IPS DF 6.9 (cell line): Measurements from ENCODE around the gene TSPAN5.

Experiments used
- DNase-seq: peaks from one replicate; pipeline ENCODE4 v3.0.0-alpha.2; 2013; ENCODE audit warnings: low read depth, low spot score
- H3K27ac ChIP-seq: one replicate; pipeline ENCODE4 v1.5.1; 2013; ENCODE audit warnings: low read length, control low read depth
- H3K27me3 ChIP-seq: 2 replicates; pipeline ENCODE4 v1.6.1; 2013; ENCODE audit warnings: mild to moderate bottlenecking, low read length; ENCODE audit not compliant: control insufficient read depth, insufficient read depth
- H3K36me3 ChIP-seq: 2 replicates; pipeline ENCODE4 v1.6.1; 2013; ENCODE audit warnings: low read length; ENCODE audit not compliant: control insufficient read depth, insufficient read depth
- H3K4me1 ChIP-seq: 2 replicates; pipeline ENCODE4 v1.6.1; 2013; ENCODE audit warnings: low read length; ENCODE audit not compliant: control insufficient read depth, insufficient read depth
- H3K4me3 ChIP-seq: 2 replicates; pipeline ENCODE4 v1.5.1; 2013; ENCODE audit warnings: mild to moderate bottlenecking, low read length
- H3K9me3 ChIP-seq: 2 replicates; pipeline ENCODE4 v1.6.1; 2013; ENCODE audit warnings: low read length, inconsistent platforms; ENCODE audit not compliant: control insufficient read depth, insufficient read depth
- WGBS: extraction: QIAGEN DNeasy Blood & Tissue Kit; methylation state at CpG from one replicate; pipeline ENCODE4 v1.1.7; 2013; ENCODE audit warnings: mixed read lengths, missing lambda C conversion rate; ENCODE audit not compliant: insufficient read length, insufficient coverage; 5-methylcytosine and 5-hydroxymethylcytosine counted together

Gene TSPAN5

GRCh38 chr4:98518559-98519267 is 139.7 kb downstream of the TSPAN5 start:
- H3K4me1 ChIP-seq = peaks cover 2% of the 10 kb centered on the region; the same call in 1 of the 2 replicates

DNA sequence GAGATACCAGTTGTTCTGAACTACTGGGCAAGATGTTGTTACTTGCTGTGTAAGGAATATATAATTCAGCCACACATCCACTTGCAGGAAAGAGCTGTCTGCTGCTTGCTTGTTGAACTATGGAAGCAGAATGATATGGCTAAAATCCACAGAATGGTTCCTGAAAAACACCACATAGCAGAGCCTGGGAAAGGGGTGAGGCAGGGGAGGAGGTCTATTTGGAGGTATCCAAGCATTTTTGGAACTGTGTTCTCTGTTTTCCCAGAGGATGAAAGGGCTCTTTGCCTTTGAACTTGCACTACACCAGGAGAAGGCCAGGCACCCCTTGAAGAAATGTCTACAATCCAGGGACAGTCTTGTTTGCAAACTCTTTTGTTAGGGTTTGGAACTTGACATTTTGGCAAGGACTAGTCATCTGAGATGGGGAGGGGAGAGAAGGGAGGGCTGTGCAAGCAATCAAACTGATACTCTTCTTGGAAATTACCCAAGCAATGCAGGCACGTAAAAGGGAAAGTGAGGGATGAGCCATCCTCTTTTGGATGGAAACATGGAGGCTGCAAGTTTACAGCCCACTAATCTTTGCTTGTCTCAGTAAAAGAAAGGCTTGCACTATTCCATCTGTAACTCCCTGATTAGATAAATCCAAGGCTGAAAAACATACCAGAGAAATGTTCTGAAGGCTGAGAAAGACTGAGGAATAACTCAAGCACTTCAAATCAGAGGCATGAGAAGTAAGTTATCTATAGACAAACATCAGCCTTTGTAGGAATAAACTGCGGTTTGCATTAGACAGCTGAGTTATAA is 141.0 kb downstream of the TSPAN5 start:
- no CpG with 5 or more reads among the region's 2 CpGs for WGBS
- DNase-seq = no peak
- Histone ChIP-seq H3K27ac (no peak overlapping the region), H3K4me1 (peaks cover 4% of the 10 kb centered on the region; the same call in 1 of the 2 replicates), H3K36me3 (no peaks in the 10 kb centered on the region), H3K9me3 (no peaks in the 10 kb centered on the region), H3K4me3 (no peak overlapping the region), H3K27me3 (no peaks in the 10 kb centered on the region)

More at GRCh38 chr4:98518559-98519267, 139.7 kb downstream of the TSPAN5 start:
- Histone ChIP-seq H3K36me3 (no peaks in the 10 kb centered on the region), H3K9me3 (no peaks in the 10 kb centered on the region), H3K27me3 (no peaks in the 10 kb centered on the region), H3K27ac (no peak overlapping the region), H3K4me3 (no peak overlapping the region)
- no peak for DNase-seq
- WGBS = no CpG with 5 or more reads among the region's 5 CpGs

- WGBS = no CpG with 5 or more reads among the region's 5 CpGs
- no peak for DNase-seq
- no peaks in the 10 kb centered on the region for H3K9me3 ChIP-seq
- no peaks in the 10 kb centered on the region for H3K27me3 ChIP-seq
- peaks cover 4% of the 10 kb centered on the region; the same call in 1 of the 2 replicates for H3K4me1 ChIP-seq
- no peaks in the 10 kb centered on the region for H3K36me3 ChIP-seq
- no peak overlapping the region for H3K27ac ChIP-seq
- H3K4me3 ChIP-seq = no peak overlapping the region
Observed at GRCh38 chr4:98516441-98517217, 141.8 kb downstream of the TSPAN5 start.

- DNase-seq = no peak
- Histone ChIP-seq H3K27me3 (no peaks in the 10 kb centered on the region), H3K9me3 (no peaks in the 10 kb centered on the region), H3K36me3 (no peaks in the 10 kb centered on the region), H3K4me1 (peaks cover 4% of the 10 kb centered on the region; the same call in 1 of the 2 replicates), H3K4me3 (no peak overlapping the region), H3K27ac (no peak overlapping the region)
- no CpG with 5 or more reads among the region's 3 CpGs for WGBS
Observed at GRCh38 chr4:98516042-98516440, 142.4 kb downstream of the TSPAN5 start.

GRCh38 chr4:98515470-98515809 is 143.0 kb downstream of the TSPAN5 start:
- DNase-seq = no peak
- Histone ChIP-seq H3K4me1 (peaks cover 4% of the 10 kb centered on the region; the same call in 1 of the 2 replicates), H3K27ac (no peak overlapping the region), H3K36me3 (no peaks in the 10 kb centered on the region), H3K27me3 (no peaks in the 10 kb centered on the region), H3K4me3 (no peak overlapping the region), H3K9me3 (no peaks in the 10 kb centered on the region)
- WGBS = no CpG with 5 or more reads among the region's 1 CpG

- Histone ChIP-seq H3K4me1 (peaks cover 4% of the 10 kb centered on the region; the same call in 1 of the 2 replicates), H3K27ac (no peak overlapping the region), H3K9me3 (no peaks in the 10 kb centered on the region), H3K4me3 (no peak overlapping the region), H3K27me3 (no peaks in the 10 kb centered on the region), H3K36me3 (no peaks in the 10 kb centered on the region)
- WGBS = no CpG with 5 or more reads among the region's 4 CpGs
- no peak for DNase-seq
Observed at GRCh38 chr4:98514741-98515469, 143.5 kb downstream of the TSPAN5 start.

- H3K9me3 ChIP-seq = no peaks in the 10 kb centered on the region
- DNase-seq = no peak
- no peaks in the 10 kb centered on the region for H3K36me3 ChIP-seq
- H3K4me3 ChIP-seq = no peak overlapping the region
- peaks cover 4% of the 10 kb centered on the region; the same call in 1 of the 2 replicates for H3K4me1 ChIP-seq
- no peak overlapping the region for H3K27ac ChIP-seq
- H3K27me3 ChIP-seq = no peaks in the 10 kb centered on the region
- no CpG with 5 or more reads among the region's 3 CpGs for WGBS
Observed at GRCh38 chr4:98512918-98513317, 145.5 kb downstream of the TSPAN5 start.

GRCh38 chr4:98510757-98511517 is 147.5 kb downstream of the TSPAN5 start:
- H3K27ac ChIP-seq = no peak overlapping the region
- WGBS = no CpG with 5 or more reads among the region's 6 CpGs
- no peaks in the 10 kb centered on the region for H3K9me3 ChIP-seq
- H3K4me1 ChIP-seq = peaks cover 4% of the 10 kb centered on the region; the same call in 1 of the 2 replicates
- no peak overlapping the region for H3K4me3 ChIP-seq
- no peaks in the 10 kb centered on the region for H3K36me3 ChIP-seq
- no peak for DNase-seq
- H3K27me3 ChIP-seq = no peaks in the 10 kb centered on the region

GRCh38 chr4:98510340-98510739 is 148.1 kb downstream of the TSPAN5 start:
- H3K4me1 ChIP-seq = peaks cover 4% of the 10 kb centered on the region; the same call in 1 of the 2 replicates
- H3K36me3 ChIP-seq = no peaks in the 10 kb centered on the region
- WGBS = no CpG with 5 or more reads among the region's 2 CpGs
- H3K27ac ChIP-seq = no peak overlapping the region
- H3K27me3 ChIP-seq = no peaks in the 10 kb centered on the region
- H3K9me3 ChIP-seq = no peaks in the 10 kb centered on the region
- no peak overlapping the region for H3K4me3 ChIP-seq
- DNase-seq = no peak
